GM23248 (cell line): Measurements from ENCODE around the gene BICC1. TPM values are rescaled to one million over a fixed set of nuclear protein-coding genes. Genes with fewer than 3 reads are reported as not detected.

Experiments used
- DNase-seq: peaks from one replicate; pipeline ENCODE4 v3.0.0-alpha.2; 2015
- H2AFZ ChIP-seq: fragments of 200-600 bp; sonication (generic); 2 replicates; pipeline ENCODE4 v1.6.1; 2016; ENCODE audit warnings: antibody characterized with exemption
- H3F3A ChIP-seq: fragments of 200-600 bp; sonication (generic); 2 replicates; pipeline ENCODE4 v1.6.1; 2016; ENCODE audit warnings: mild to moderate bottlenecking, antibody characterized with exemption, mixed run types; ENCODE audit not compliant: insufficient read depth
- H3K27ac ChIP-seq: fragments of 200-600 bp; sonication (generic); 2 replicates; pipeline ENCODE4 v1.5.1; 2016; ENCODE audit warnings: mild to moderate bottlenecking
- H3K27me3 ChIP-seq: fragments of 200-600 bp; sonication (generic); replicated peaks from 2 replicates; pipeline ENCODE4 v1.6.1; 2016; ENCODE audit warnings: mild to moderate bottlenecking; ENCODE audit not compliant: insufficient read depth
- H3K36me3 ChIP-seq: fragments of 200-600 bp; sonication (generic); 2 replicates; pipeline ENCODE4 v1.6.1; 2016; ENCODE audit warnings: low read depth, mild to moderate bottlenecking
- H3K4me1 ChIP-seq: fragments of 200-600 bp; sonication (generic); 2 replicates; pipeline ENCODE4 v1.6.1; 2016; ENCODE audit warnings: mild to moderate bottlenecking; ENCODE audit not compliant: insufficient read depth
- H3K4me2 ChIP-seq: fragments of 200-600 bp; sonication (generic); one replicate; pipeline ENCODE4 v1.6.1; 2016; ENCODE audit warnings: mild to moderate bottlenecking; ENCODE audit not compliant: unreplicated experiment
- H3K4me3 ChIP-seq: fragments of 200-600 bp; sonication (generic); 2 replicates; pipeline ENCODE4 v1.5.1; 2016; ENCODE audit warnings: mild to moderate bottlenecking
- H3K79me2 ChIP-seq: fragments of 200-600 bp; sonication (generic); 2 replicates; pipeline ENCODE4 v1.6.1; 2016; ENCODE audit warnings: mild to moderate bottlenecking; ENCODE audit not compliant: insufficient read depth
- H3K9ac ChIP-seq: fragments of 200-600 bp; sonication (generic); 2 replicates; pipeline ENCODE4 v1.6.1; 2016; ENCODE audit warnings: mild to moderate bottlenecking
- H3K9me2 ChIP-seq: fragments of 200-600 bp; sonication (generic); 2 replicates; pipeline ENCODE4 v1.6.1; 2016; ENCODE audit warnings: mixed run types, mild to moderate bottlenecking, moderate library complexity; ENCODE audit not compliant: insufficient read depth
- H3K9me3 ChIP-seq: fragments of 200-600 bp; sonication (generic); one replicate; pipeline ENCODE4 v1.6.1; 2017; ENCODE audit warnings: low read depth
- H4K20me1 ChIP-seq: fragments of 200-600 bp; sonication (generic); 2 replicates; pipeline ENCODE4 v1.6.0; 2016; ENCODE audit not compliant: insufficient read depth
- EZH2 ChIP-seq: fragments of 200-600 bp; sonication (generic); IDR thresholded peaks from 2 replicates; pipeline ENCODE4 v1.6.1; 2018; ENCODE audit warnings: antibody characterized with exemption, mild to moderate bottlenecking; ENCODE audit not compliant: insufficient read depth, poor library complexity, severe bottlenecking
- EZH2phosphoT487 ChIP-seq: fragments of 200-600 bp; sonication (generic); IDR thresholded peaks from 2 replicates; pipeline ENCODE4 v1.6.1; 2018; ENCODE audit warnings: antibody characterized with exemption, moderate library complexity, mild to moderate bottlenecking, low read depth; ENCODE audit not compliant: insufficient read depth
- WGBS, 2 experiments: methylation state at CpG; one replicate each; pipeline ENCODE4 v1.1.6; 2015 to 2017; ENCODE audit warnings: low lambda C conversion rate in 2 of 2, low coverage in 1 of 2; ENCODE audit errors: missing lambda C conversion rate in 2 of 2; 5-methylcytosine and 5-hydroxymethylcytosine counted together
- in situ Hi-C: fragments of 300-500 bp; cut with MboI; formaldehyde crosslinking; loops from 2 replicates; pipeline ENCODE4 v1.15.0; 2020
- polyA plus RNA-seq: library from polyadenylated mRNA; unstranded; fragments of >200 nt; fragmentation: Nextera tagmentation; extraction: Ambion mirVana; gene quantifications from 2 replicates; pipeline ENCODE4 v1.2.1, GENCODE V29; 2016
- total RNA-seq: library from RNA; depleted of rRNA; stranded (reverse); fragments of >200 nt; shearing (Covaris generic); gene quantifications from 2 replicates; pipeline ENCODE4 v1.2.3, GENCODE V29; 2014

Gene BICC1
- total and polyA plus RNA-seq, 2 experiments from 2014 or later = 80.5 to 97.0 TPM

DNA sequence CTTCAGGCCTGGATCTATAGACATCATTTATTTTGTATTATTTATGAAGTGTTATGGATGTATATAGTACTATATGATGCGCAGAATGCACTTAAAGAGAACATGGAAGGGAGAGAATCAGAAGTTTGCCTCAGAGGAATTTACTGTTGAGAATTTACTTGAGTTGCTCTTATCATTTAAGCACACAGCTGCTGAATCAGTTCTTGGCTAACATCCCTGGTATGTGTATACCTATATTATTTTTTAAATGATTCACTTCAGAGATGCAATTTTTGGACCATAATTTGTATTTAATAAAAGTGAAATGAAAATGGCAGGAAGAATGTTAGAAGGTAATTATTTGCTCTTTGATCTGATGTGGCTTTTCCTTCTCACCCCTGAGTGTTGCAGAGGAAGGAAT, 191.6 kb downstream of the BICC1 start:
- DNase-seq = peak; percentile 60
- no peaks in the 10 kb centered on the region for H4K20me1 ChIP-seq
- H3K27ac ChIP-seq = peak overlapping the region; percentile 71
- H3K36me3 ChIP-seq = no peaks in the 10 kb centered on the region
- H3K4me2 ChIP-seq = peak overlapping the region; percentile 66
- H3K9me2 ChIP-seq = no peaks in the 10 kb centered on the region
- peak overlapping the region; percentile 54; the same call in 1 of the 2 replicates for H3K9ac ChIP-seq
- in situ Hi-C loops = no loop called here
- peaks cover 74% of the 10 kb centered on the region for H3F3A ChIP-seq
- no peaks in the 10 kb centered on the region for H3K9me3 ChIP-seq
- H3K4me1 ChIP-seq = peaks cover 71% of the 10 kb centered on the region
- no peak overlapping the region for H2AFZ ChIP-seq
- TF ChIP-seq EZH2 (no peak), EZH2phosphoT487 (no peak)
- H3K79me2 ChIP-seq = peaks cover 60% of the 10 kb centered on the region
- no peaks in the 10 kb centered on the region for H3K27me3 ChIP-seq
- WGBS, 2 experiments = 98 to 100% methylated on average over 1 of the region's 1 CpG
- peak overlapping the region; percentile 48 for H3K4me3 ChIP-seq

- peak overlapping the region; percentile 71 for H3K27ac ChIP-seq
- 3 to 5% methylated on average over 5 of the region's 5 CpGs for WGBS, 2 experiments
- in situ Hi-C loops = no loop called here
- H3K79me2 ChIP-seq = peaks cover 60% of the 10 kb centered on the region
- peak overlapping the region; percentile 54 for H3K9ac ChIP-seq
- H3F3A ChIP-seq = peaks cover 69% of the 10 kb centered on the region
- TF ChIP-seq EZH2phosphoT487 (no peak), EZH2 (no peak)
- H3K4me1 ChIP-seq = peaks cover 70% of the 10 kb centered on the region
- H2AFZ ChIP-seq = 0 out of 2 replicates have a peak overlapping the region, but pooled peaks have one; percentile 20
- H3K27me3 ChIP-seq = no peaks in the 10 kb centered on the region
- DNase-seq = peak; percentile 78
- H3K36me3 ChIP-seq = no peaks in the 10 kb centered on the region
- no peaks in the 10 kb centered on the region for H3K9me3 ChIP-seq
- peak overlapping the region; percentile 66 for H3K4me2 ChIP-seq
- H3K9me2 ChIP-seq = no peaks in the 10 kb centered on the region
- H3K4me3 ChIP-seq = peak overlapping the region; percentile 48
- no peaks in the 10 kb centered on the region for H4K20me1 ChIP-seq
These were observed 192.0 kb downstream of the BICC1 start for GRCh38 chr10:58704671-58705141.

GRCh38 chr10:58706836-58707235, 194.2 kb downstream of the BICC1 start:
- Histone ChIP-seq H3K9ac (no peak overlapping the region), H3K9me3 (no peaks in the 10 kb centered on the region), H3K27me3 (no peaks in the 10 kb centered on the region), H2AFZ (no peak overlapping the region), H3K4me3 (no peak overlapping the region), H3K36me3 (0 out of 2 replicates have a peak, but pooled peaks cover 2% of the 10 kb centered on the region), H3K9me2 (no peaks in the 10 kb centered on the region), H3K4me1 (peaks cover 50% of the 10 kb centered on the region), H3K4me2 (no peak overlapping the region), H4K20me1 (no peaks in the 10 kb centered on the region), H3K27ac (no peak overlapping the region), H3F3A (peaks cover 51% of the 10 kb centered on the region), H3K79me2 (peaks cover 68% of the 10 kb centered on the region)
- DNase-seq = no peak
- TF ChIP-seq EZH2 (no peak), EZH2phosphoT487 (no peak)
- WGBS, 2 experiments = 37 to 39% methylated on average over 1 of the region's 1 CpG
- in situ Hi-C loops = no loop called here

DNA sequence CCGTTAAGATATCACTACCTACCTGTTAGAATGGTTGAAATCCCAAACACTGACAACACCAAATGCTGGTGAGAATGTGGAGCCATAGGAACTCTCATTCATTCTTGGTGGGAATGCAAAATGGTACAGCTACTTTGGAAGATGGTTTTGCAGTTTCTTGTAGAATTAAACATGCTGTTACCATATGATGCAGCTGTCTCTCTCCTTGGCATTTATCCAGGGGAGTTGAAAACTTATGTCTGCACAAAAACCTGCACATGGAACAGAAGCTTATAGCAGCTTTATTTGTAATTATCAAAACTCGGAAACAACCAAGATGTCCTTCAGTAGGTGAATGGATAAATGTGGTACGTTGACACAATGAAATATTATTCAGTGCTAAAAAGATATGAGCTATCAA, 199.5 kb downstream of the BICC1 start:
- H3K4me1 ChIP-seq = peaks cover 10% of the 10 kb centered on the region
- peaks cover 88% of the 10 kb centered on the region for H3K79me2 ChIP-seq
- WGBS, 2 experiments = 50 to 60% methylated on average over 3 of the region's 3 CpGs
- no peaks in the 10 kb centered on the region for H3K9me2 ChIP-seq
- in situ Hi-C loops = no loop called here
- TF ChIP-seq EZH2 (no peak), EZH2phosphoT487 (no peak)
- 0 out of 2 replicates have a peak, but pooled peaks cover 4% of the 10 kb centered on the region for H3K36me3 ChIP-seq
- H4K20me1 ChIP-seq = no peaks in the 10 kb centered on the region
- no peak overlapping the region for H3K4me3 ChIP-seq
- no peak overlapping the region for H3K4me2 ChIP-seq
- no peaks in the 10 kb centered on the region for H3K27me3 ChIP-seq
- H3K9me3 ChIP-seq = no peaks in the 10 kb centered on the region
- H3K9ac ChIP-seq = no peak overlapping the region
- H3F3A ChIP-seq = peaks cover 5% of the 10 kb centered on the region; the same call in 1 of the 2 replicates
- no peak overlapping the region for H3K27ac ChIP-seq
- H2AFZ ChIP-seq = no peak overlapping the region
- no peak for DNase-seq
